ENCODE data around the gene CHD2. TPM values are rescaled to one million over a fixed set of nuclear protein-coding genes. Genes with fewer than 3 reads are reported as not detected.
A peak's percentile ranks its signal among the peaks of the same experiment; 100 is the strongest.

CHD2 gene
- total RNA-seq, 1 experiment from 2014 or later, result 85.0 TPM

- H3K27ac Mint-ChIP-seq (ENCODE audit: unreplicated experiment), result peak overlapping the region; percentile 70
- H3K4me3 ChIP-seq (ENCODE audit: low read depth, low read length), result no peak overlapping the region
- peaks cover 90% of the 10 kb centered on the region for H3K4me1 ChIP-seq
- POLR2A ChIA-PET, result no interaction called here
- H3K36me3 Mint-ChIP-seq (ENCODE audit: insufficient read depth, unreplicated experiment), result peaks cover 92% of the 10 kb centered on the region
- no TSS peak for BruUV-seq (replicated peaks)
- no peak for DNase-seq
- H3K4me1 Mint-ChIP-seq (ENCODE audit: low read depth, unreplicated experiment), result peaks cover 65% of the 10 kb centered on the region
- H3K27me3 ChIP-seq (replicated peaks; ENCODE audit: control insufficient read depth, insufficient read depth, low read length), result no peaks in the 10 kb centered on the region
- H3K9me3 Mint-ChIP-seq (ENCODE audit: unreplicated experiment), result no peaks in the 10 kb centered on the region
- H3K27me3 Mint-ChIP-seq (ENCODE audit: insufficient read depth, unreplicated experiment), result no peaks in the 10 kb centered on the region
- intact Hi-C loops (cut with micrococcal nuclease; ENCODE audit: unreplicated experiment), result no loop called here
- H3K9me3 ChIP-seq, result no peaks in the 10 kb centered on the region
- no peaks in the 10 kb centered on the region for H3K36me3 ChIP-seq (ENCODE audit: control insufficient read depth, insufficient read depth, low read length)
- CTCF ChIA-PET, result interaction anchor here (0.7 kb wide), 1 partner anchor 28 kb away, joined by 3 read pairs; no protein-coding TSS in a partner anchor
- H3K4me3 Mint-ChIP-seq (ENCODE audit: unreplicated experiment), result peak overlapping the region; percentile 33
- TF ChIP-seq, protein P1, sequence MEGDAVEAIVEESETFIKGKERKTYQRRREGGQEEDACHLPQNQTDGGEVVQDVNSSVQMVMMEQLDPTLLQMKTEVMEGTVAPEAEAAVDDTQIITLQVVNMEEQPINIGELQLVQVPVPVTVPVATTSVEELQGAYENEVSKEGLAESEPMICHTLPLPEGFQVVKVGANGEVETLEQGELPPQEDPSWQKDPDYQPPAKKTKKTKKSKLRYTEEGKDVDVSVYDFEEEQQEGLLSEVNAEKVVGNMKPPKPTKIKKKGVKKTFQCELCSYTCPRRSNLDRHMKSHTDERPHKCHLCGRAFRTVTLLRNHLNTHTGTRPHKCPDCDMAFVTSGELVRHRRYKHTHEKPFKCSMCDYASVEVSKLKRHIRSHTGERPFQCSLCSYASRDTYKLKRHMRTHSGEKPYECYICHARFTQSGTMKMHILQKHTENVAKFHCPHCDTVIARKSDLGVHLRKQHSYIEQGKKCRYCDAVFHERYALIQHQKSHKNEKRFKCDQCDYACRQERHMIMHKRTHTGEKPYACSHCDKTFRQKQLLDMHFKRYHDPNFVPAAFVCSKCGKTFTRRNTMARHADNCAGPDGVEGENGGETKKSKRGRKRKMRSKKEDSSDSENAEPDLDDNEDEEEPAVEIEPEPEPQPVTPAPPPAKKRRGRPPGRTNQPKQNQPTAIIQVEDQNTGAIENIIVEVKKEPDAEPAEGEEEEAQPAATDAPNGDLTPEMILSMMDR (IDR thresholded peaks at IDR 0.05; ENCODE audit: insufficient read depth in 1 of 2, low read depth in 1 of 2, low read length in 1 of 2, severe bottlenecking in 1 of 2, unreplicated experiment in 1 of 2), result no peak
These were observed 10.3 kb downstream of the CHD2 start for GRCh38 chr15:92910451-92910850.

DNA sequence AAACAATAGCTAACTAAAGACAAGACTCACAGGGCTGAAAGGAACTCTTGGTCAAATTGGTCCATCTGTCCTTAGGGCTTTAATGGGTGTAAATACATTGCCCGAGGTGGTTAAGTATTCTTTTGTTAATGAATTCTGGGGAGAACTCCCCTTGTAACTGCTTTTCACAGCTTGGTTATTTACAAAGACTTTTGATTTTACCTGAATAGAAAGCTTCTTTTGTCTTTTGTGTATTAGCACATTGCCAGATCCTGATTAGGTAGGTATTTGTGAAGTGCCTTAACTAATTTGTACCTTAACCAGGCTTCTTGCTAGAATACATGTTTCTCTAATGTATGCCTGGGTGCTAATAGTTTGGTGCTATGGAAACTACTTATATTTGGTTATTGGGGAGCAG, 14.0 kb downstream of the CHD2 start:
- peaks cover 86% of the 10 kb centered on the region for H3K36me3 Mint-ChIP-seq (ENCODE audit: insufficient read depth, unreplicated experiment)
- BruUV-seq (replicated peaks), result no TSS peak
- intact Hi-C loops (cut with micrococcal nuclease; ENCODE audit: unreplicated experiment), result no loop called here
- H3K4me3 Mint-ChIP-seq (ENCODE audit: unreplicated experiment), result no peak overlapping the region
- DNase-seq, result no peak
- no peaks in the 10 kb centered on the region for H3K9me3 Mint-ChIP-seq (ENCODE audit: unreplicated experiment)
- no peak overlapping the region for H3K27ac Mint-ChIP-seq (ENCODE audit: unreplicated experiment)
- ChIA-PET CTCF (interaction anchor here (0.7 kb wide), 1 partner anchor 105 kb away, joined by 3 read pairs; no protein-coding TSS in a partner anchor), POLR2A (interaction anchor here (0.6 to 1.3 kb wide), 2 partner anchors 10 to 105 kb away, joined by 3 read pairs; no protein-coding TSS in a partner anchor)
- peaks cover 85% of the 10 kb centered on the region for H3K4me1 ChIP-seq
- H3K4me3 ChIP-seq (ENCODE audit: low read depth, low read length), result no peak overlapping the region
- H3K9me3 ChIP-seq, result no peaks in the 10 kb centered on the region
- H3K27me3 Mint-ChIP-seq (ENCODE audit: insufficient read depth, unreplicated experiment), result no peaks in the 10 kb centered on the region
- TF ChIP-seq, protein P1 (IDR thresholded peaks at IDR 0.05; ENCODE audit: insufficient read depth in 1 of 2, low read depth in 1 of 2, low read length in 1 of 2, severe bottlenecking in 1 of 2, unreplicated experiment in 1 of 2), result no peak
- H3K36me3 ChIP-seq (ENCODE audit: control insufficient read depth, insufficient read depth, low read length), result no peaks in the 10 kb centered on the region
- no peaks in the 10 kb centered on the region for H3K27me3 ChIP-seq (replicated peaks; ENCODE audit: control insufficient read depth, insufficient read depth, low read length)
- H3K4me1 Mint-ChIP-seq (ENCODE audit: low read depth, unreplicated experiment), result peaks cover 45% of the 10 kb centered on the region

DNA sequence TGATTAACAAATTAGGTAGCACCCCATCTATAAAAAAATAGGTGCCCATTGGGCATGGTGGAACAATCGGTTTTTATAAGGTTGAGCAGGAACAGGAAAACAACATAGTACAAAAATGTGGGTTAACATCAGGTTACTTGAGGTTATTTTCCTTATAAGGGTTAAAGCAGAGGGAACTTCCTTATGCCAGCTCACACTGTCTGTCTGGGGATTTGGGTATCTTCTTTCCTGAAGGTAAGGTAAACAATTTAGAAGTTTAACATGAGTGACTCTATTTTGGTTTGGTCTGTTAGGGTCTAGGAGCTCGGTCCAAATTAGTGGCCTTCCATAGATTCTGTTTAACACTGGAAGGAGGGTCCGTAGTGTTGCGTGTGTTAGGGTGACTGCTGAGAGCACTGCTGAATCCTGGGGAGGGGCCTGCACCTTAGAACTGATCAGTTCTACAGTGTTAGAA, 14.7 kb downstream of the CHD2 start:
- peaks cover 80% of the 10 kb centered on the region for H3K4me1 ChIP-seq
- H3K4me3 ChIP-seq (ENCODE audit: low read depth, low read length), result no peak overlapping the region
- H3K27me3 Mint-ChIP-seq (ENCODE audit: insufficient read depth, unreplicated experiment), result no peaks in the 10 kb centered on the region
- intact Hi-C loops (cut with micrococcal nuclease; ENCODE audit: unreplicated experiment), result no loop called here
- BruUV-seq (replicated peaks), result no TSS peak
- peaks cover 88% of the 10 kb centered on the region for H3K36me3 Mint-ChIP-seq (ENCODE audit: insufficient read depth, unreplicated experiment)
- no peaks in the 10 kb centered on the region for H3K9me3 ChIP-seq
- H3K27me3 ChIP-seq (replicated peaks; ENCODE audit: control insufficient read depth, insufficient read depth, low read length), result no peaks in the 10 kb centered on the region
- H3K36me3 ChIP-seq (ENCODE audit: control insufficient read depth, insufficient read depth, low read length), result no peaks in the 10 kb centered on the region
- POLR2A ChIA-PET, result interaction anchor here (1.3 kb wide), 1 partner anchor 11 kb away, joined by 3 read pairs; no protein-coding TSS in a partner anchor
- DNase-seq, result no peak
- no peaks in the 10 kb centered on the region for H3K9me3 Mint-ChIP-seq (ENCODE audit: unreplicated experiment)
- H3K27ac Mint-ChIP-seq (ENCODE audit: unreplicated experiment), result peak overlapping the region; percentile 73
- peaks cover 44% of the 10 kb centered on the region for H3K4me1 Mint-ChIP-seq (ENCODE audit: low read depth, unreplicated experiment)
- TF ChIP-seq, protein P1 (IDR thresholded peaks at IDR 0.05; ENCODE audit: insufficient read depth in 1 of 2, low read depth in 1 of 2, low read length in 1 of 2, severe bottlenecking in 1 of 2, unreplicated experiment in 1 of 2), result no peak
- H3K4me3 Mint-ChIP-seq (ENCODE audit: unreplicated experiment), result no peak overlapping the region
- CTCF ChIA-PET, result no interaction called here

All from Caco-2 (cell line).